ENCODE results near the gene UBXN11.

Gene UBXN11

GRCh38 chr1:26306290-26307229, at the start of gene UBXN11:
Gene UBXN11 (minus strand): TSS chr1:26306636. CDS start chr1:26302883, 3,753 bp downstream.
- DNase-seq: peak; percentile 81 to 94

- no peak for DNase-seq
Observed at GRCh38 chr1:26356106-26356505, 49.7 kb upstream of the UBXN11 start.

GRCh38 chr1:26354972-26355371, 48.5 kb upstream of the UBXN11 start:
- DNase-seq: no peak

- DNase-seq: no peak
Observed at GRCh38 chr1:26353976-26354820, 47.8 kb upstream of the UBXN11 start, which contains the start of gene CRYBG2. Gene CRYBG2 (minus strand): TSS chr1:26354130. CDS start chr1:26346657, 7,473 bp downstream.

- DNase-seq: peak in 1 of 2 experiments; percentile 22
Observed at GRCh38 chr1:26353210-26353859, 46.9 kb upstream of the UBXN11 start.

- no peak for DNase-seq
Observed at GRCh38 chr1:26352338-26352679, 45.9 kb upstream of the UBXN11 start.

- no peak for DNase-seq
Observed at GRCh38 chr1:26351590-26352337, 45.3 kb upstream of the UBXN11 start.

- no peak for DNase-seq
Observed at GRCh38 chr1:26350701-26351589, 44.5 kb upstream of the UBXN11 start.

GRCh38 chr1:26350343-26350700, 43.9 kb upstream of the UBXN11 start:
- no peak for DNase-seq

GRCh38 chr1:26349877-26350244, 43.4 kb upstream of the UBXN11 start:
- DNase-seq: no peak

- no peak for DNase-seq
Observed at GRCh38 chr1:26349188-26349876, 42.9 kb upstream of the UBXN11 start.

GRCh38 chr1:26346274-26347033, 40.0 kb upstream of the UBXN11 start:
- DNase-seq: no peak

- no peak for DNase-seq
Observed at GRCh38 chr1:26345718-26346117, 39.3 kb upstream of the UBXN11 start.

- no peak for DNase-seq
Observed at GRCh38 chr1:26344147-26344920, 37.9 kb upstream of the UBXN11 start.

- no peak for DNase-seq
Observed at GRCh38 chr1:26340047-26340481, 33.6 kb upstream of the UBXN11 start.

GRCh38 chr1:26338670-26339069, 32.2 kb upstream of the UBXN11 start:
- no peak for DNase-seq

- no peak for DNase-seq
Observed at GRCh38 chr1:26337625-26338024, 31.2 kb upstream of the UBXN11 start.

- DNase-seq: no peak
Observed at GRCh38 chr1:26337206-26337535, 30.7 kb upstream of the UBXN11 start.

Measured in NCI-H446 (cell line).